CD8-positive, alpha-beta memory T cell (primary cell): ENCODE results near the gene EMC6. TPM values are rescaled to one million over a fixed set of nuclear protein-coding genes. Genes with fewer than 3 reads are reported as not detected.

Source experiments
- CTCF ChIA-PET: fragments of 350-600 bp; sonication (Branson Sonifier 250); formaldehyde crosslinking; loops from one replicate; lab custom pipeline; 2021; ENCODE audit warnings: antibody characterized with exemption; lab: Charles Lee
- POLR2A ChIA-PET: fragments of 350-600 bp; sonication (Branson Sonifier 250); formaldehyde crosslinking; loops from one replicate; lab custom pipeline; 2021; ENCODE audit warnings: antibody characterized with exemption; lab: Charles Lee
- DNase-seq, 5 donors: peaks; one replicate each; pipeline versions ENCODE4 v3.0.0 to v3.0.0-alpha.2; 2020 to 2022; ENCODE audit warnings: mixed read lengths in 1 of 5
- H3K27ac ChIP-seq: one replicate; pipeline ENCODE4 v1.7.0; 2013; ENCODE audit warnings: low read depth, mild to moderate bottlenecking, low read length, moderate library complexity
- H3K27me3 ChIP-seq: 2 replicates; pipeline ENCODE4 v1.7.0; 2013; ENCODE audit warnings: low read length, mild to moderate bottlenecking; ENCODE audit not compliant: insufficient read depth, poor library complexity, severe bottlenecking
- H3K36me3 ChIP-seq: 2 replicates; pipeline ENCODE4 v1.7.0; 2013; ENCODE audit warnings: mild to moderate bottlenecking, low read length, moderate library complexity; ENCODE audit not compliant: insufficient read depth
- H3K4me1 ChIP-seq: 2 replicates; pipeline ENCODE4 v1.7.0; 2013; ENCODE audit warnings: mild to moderate bottlenecking, low read length, moderate library complexity; ENCODE audit not compliant: insufficient read depth
- H3K4me3 ChIP-seq: 2 replicates; pipeline ENCODE4 v1.7.0; 2013; ENCODE audit warnings: mild to moderate bottlenecking, low read length
- H3K9me3 ChIP-seq: 2 replicates; pipeline ENCODE4 v1.7.0; 2013; ENCODE audit warnings: mild to moderate bottlenecking, low read length
- H3K27ac Mint-ChIP-seq, 8 donors: one replicate each; pipeline ENCODE4 v1.8.0; 2020 to 2021; ENCODE audit warnings: mixed read lengths in 8 of 8, mild to moderate bottlenecking in 6 of 8, inconsistent platforms in 3 of 8, moderate library complexity in 3 of 8
- H3K27me3 Mint-ChIP-seq, 2 donors: one replicate each; pipeline ENCODE4 v1.8.0; 2020 to 2021; ENCODE audit warnings: mixed read lengths in 2 of 2, mild to moderate bottlenecking in 1 of 2, moderate library complexity in 1 of 2
- H3K36me3 Mint-ChIP-seq, 3 donors: one replicate each; pipeline ENCODE4 v1.8.0; 2020 to 2021; ENCODE audit warnings: mixed read lengths in 3 of 3, inconsistent platforms in 1 of 3, mild to moderate bottlenecking in 1 of 3
- H3K4me1 Mint-ChIP-seq, 3 donors: one replicate each; pipeline ENCODE4 v1.8.0; 2020 to 2021; ENCODE audit warnings: mixed read lengths in 3 of 3, inconsistent platforms in 1 of 3, mild to moderate bottlenecking in 1 of 3
- H3K4me3 Mint-ChIP-seq, 7 donors: one replicate each; pipeline ENCODE4 v1.8.0; 2020 to 2021; ENCODE audit warnings: mixed read lengths in 7 of 7, mild to moderate bottlenecking in 6 of 7, moderate library complexity in 4 of 7, inconsistent platforms in 2 of 7
- H3K9me3 Mint-ChIP-seq, 5 donors: one replicate each; pipeline ENCODE4 v1.8.0; 2020 to 2022; ENCODE audit warnings: mixed read lengths in 5 of 5, mild to moderate bottlenecking in 3 of 5, moderate library complexity in 2 of 5, inconsistent platforms in 1 of 5
- polyA plus RNA-seq: library from polyadenylated mRNA; unstranded; fragments of 300-500 nt; fragmentation: Illumina TruSeq; gene quantifications from one replicate; pipeline ENCODE4 v1.2.3, GENCODE V29; 2021
- total RNA-seq, 2 experiments: library from RNA; stranded (reverse); gene quantifications; one replicate each; pipeline ENCODE4 v1.2.3, GENCODE V29; 2021

EMC6 gene
- total and polyA plus RNA-seq, 3 experiments from 2014 or later = 95.1 to 119 (median 103) TPM

DNA sequence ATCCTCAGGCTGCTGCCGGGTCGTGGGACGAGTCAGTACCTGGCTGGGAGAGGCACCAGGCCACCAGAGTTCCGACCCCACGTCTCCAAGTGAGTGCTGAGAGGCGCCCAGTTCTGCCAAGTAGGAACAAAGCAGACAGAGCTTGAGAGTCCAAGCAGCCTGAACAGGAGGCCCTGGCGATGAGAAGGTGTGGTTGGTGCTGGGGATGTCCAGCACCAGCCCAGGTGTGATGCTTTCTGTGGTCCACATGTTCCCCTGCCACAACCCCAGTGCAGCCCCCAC lies 11.1 kb upstream of the EMC6 start:
- H3K4me3 Mint-ChIP-seq = no peak overlapping the region
- ChIA-PET CTCF (no interaction called here), POLR2A (no interaction called here)
- Histone ChIP-seq H3K27me3 (no peaks in the 10 kb centered on the region), H3K4me1 (no peaks in the 10 kb centered on the region), H3K4me3 (no peak overlapping the region), H3K9me3 (no peaks in the 10 kb centered on the region), H3K27ac (no peak overlapping the region), H3K36me3 (no peaks in the 10 kb centered on the region)
- no peaks in the 10 kb centered on the region for H3K4me1 Mint-ChIP-seq
- no peaks in the 10 kb centered on the region for H3K27me3 Mint-ChIP-seq
- no peak for DNase-seq
- no peaks in the 10 kb centered on the region for H3K9me3 Mint-ChIP-seq
- no peak overlapping the region for H3K27ac Mint-ChIP-seq
- H3K36me3 Mint-ChIP-seq = peaks cover 0 to 3% (median 0%) of the 10 kb centered on the region in 3 donors

- ChIA-PET POLR2A (no interaction called here), CTCF (no interaction called here)
- no peak overlapping the region for H3K27ac Mint-ChIP-seq
- Histone ChIP-seq H3K4me1 (no peaks in the 10 kb centered on the region), H3K27ac (no peak overlapping the region), H3K36me3 (no peaks in the 10 kb centered on the region), H3K4me3 (no peak overlapping the region), H3K27me3 (no peaks in the 10 kb centered on the region), H3K9me3 (no peaks in the 10 kb centered on the region)
- H3K9me3 Mint-ChIP-seq = no peaks in the 10 kb centered on the region
- DNase-seq = no peak
- H3K4me1 Mint-ChIP-seq = no peaks in the 10 kb centered on the region
- peak overlapping the region in 1 of 7 donors; percentile 48 for H3K4me3 Mint-ChIP-seq
- H3K36me3 Mint-ChIP-seq = peaks cover 0 to 3% (median 0%) of the 10 kb centered on the region in 3 donors
- H3K27me3 Mint-ChIP-seq = no peaks in the 10 kb centered on the region
Observed at GRCh38 chr17:3657874-3658783, 10.5 kb upstream of the EMC6 start.

DNA sequence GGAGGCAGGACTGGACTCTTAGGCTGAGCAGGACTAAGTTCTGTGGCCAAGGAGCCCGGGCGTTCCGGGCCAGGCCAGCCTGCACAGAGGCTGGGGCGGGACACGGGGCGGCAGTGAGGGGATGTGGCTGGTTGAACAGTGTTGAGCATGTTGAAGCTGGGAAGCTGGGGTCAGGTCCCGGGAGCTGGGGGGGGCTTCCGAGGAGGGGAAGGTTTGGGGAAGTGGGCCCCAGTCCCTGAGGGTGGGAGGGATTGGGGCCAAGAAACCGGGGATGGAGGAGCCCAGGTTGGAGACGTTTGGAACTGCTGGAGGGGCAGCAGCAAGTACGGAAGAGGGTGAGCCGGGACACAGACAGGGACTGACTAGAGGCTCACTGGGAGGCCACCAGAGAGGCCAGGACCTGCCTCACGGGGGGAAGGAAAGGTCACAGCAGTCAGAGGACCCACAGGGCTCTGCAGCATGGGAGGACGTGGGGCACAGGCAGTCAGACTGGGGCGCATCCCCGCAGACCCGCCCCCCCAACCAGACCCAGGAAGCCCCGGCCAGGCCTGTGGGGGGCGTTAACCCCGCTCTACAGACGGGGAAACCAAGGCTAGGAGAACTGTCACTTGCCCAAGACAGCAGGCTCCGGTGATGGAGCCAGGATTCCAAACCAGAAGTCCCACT lies 9.7 kb upstream of the EMC6 start:
- H3K4me1 ChIP-seq = no peaks in the 10 kb centered on the region
- Mint-ChIP-seq H3K27ac (no peak overlapping the region), H3K27me3 (no peaks in the 10 kb centered on the region), H3K36me3 (peaks cover 0 to 3% (median 0%) of the 10 kb centered on the region in 3 donors), H3K4me3 (peak overlapping the region in 1 of 7 donors; percentile 48), H3K4me1 (no peaks in the 10 kb centered on the region), H3K9me3 (no peaks in the 10 kb centered on the region)
- H3K4me3 ChIP-seq = no peak overlapping the region
- H3K36me3 ChIP-seq = no peaks in the 10 kb centered on the region
- ChIA-PET POLR2A (no interaction called here), CTCF (no interaction called here)
- H3K27me3 ChIP-seq = no peaks in the 10 kb centered on the region
- no peak overlapping the region for H3K27ac ChIP-seq
- DNase-seq = no peak
- H3K9me3 ChIP-seq = no peaks in the 10 kb centered on the region

DNA sequence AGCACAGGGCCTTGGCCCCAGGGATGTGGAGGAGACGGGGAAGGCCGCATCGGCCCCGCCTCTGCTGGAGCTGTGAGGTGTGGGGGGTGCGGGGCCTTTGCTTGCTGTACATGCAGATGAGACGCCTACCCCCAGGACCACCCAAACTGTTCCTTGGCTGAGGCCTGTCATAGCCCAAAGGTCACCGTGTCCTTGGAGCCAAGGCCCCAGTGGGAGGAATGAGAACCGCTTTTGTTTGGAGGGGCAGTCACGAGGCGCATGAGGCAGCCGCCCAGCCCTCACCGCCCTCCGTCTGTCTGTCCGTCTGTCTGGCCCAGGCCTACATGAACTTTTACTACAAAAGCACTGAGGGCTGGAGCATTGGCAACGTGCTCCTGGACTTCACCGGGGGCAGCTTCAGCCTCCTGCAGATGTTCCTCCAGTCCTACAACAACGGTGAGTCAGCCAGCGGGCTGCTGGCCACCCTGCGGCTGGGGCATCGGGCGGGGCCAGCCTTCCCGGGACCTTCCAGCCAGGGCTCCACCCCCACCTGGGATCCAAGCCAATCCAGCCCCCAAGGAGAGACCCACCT lies 9.0 kb upstream of the EMC6 start:
- no peak for DNase-seq
- Mint-ChIP-seq H3K9me3 (no peaks in the 10 kb centered on the region), H3K36me3 (peaks cover 0 to 9% (median 0%) of the 10 kb centered on the region in 3 donors), H3K27ac (no peak overlapping the region), H3K27me3 (no peaks in the 10 kb centered on the region), H3K4me3 (no peak overlapping the region), H3K4me1 (no peaks in the 10 kb centered on the region)
- H3K9me3 ChIP-seq = no peaks in the 10 kb centered on the region
- no peaks in the 10 kb centered on the region for H3K4me1 ChIP-seq
- no peak overlapping the region for H3K27ac ChIP-seq
- no peaks in the 10 kb centered on the region for H3K36me3 ChIP-seq
- POLR2A ChIA-PET = no interaction called here
- CTCF ChIA-PET = no interaction called here
- no peaks in the 10 kb centered on the region for H3K27me3 ChIP-seq
- no peak overlapping the region for H3K4me3 ChIP-seq

- Mint-ChIP-seq H3K4me1 (no peaks in the 10 kb centered on the region), H3K27ac (no peak overlapping the region), H3K27me3 (no peaks in the 10 kb centered on the region), H3K9me3 (no peaks in the 10 kb centered on the region), H3K36me3 (peaks cover 0 to 10% (median 0%) of the 10 kb centered on the region in 3 donors), H3K4me3 (no peak overlapping the region)
- Histone ChIP-seq H3K4me3 (no peak overlapping the region), H3K9me3 (no peaks in the 10 kb centered on the region), H3K27ac (no peak overlapping the region), H3K4me1 (no peaks in the 10 kb centered on the region), H3K27me3 (no peaks in the 10 kb centered on the region), H3K36me3 (no peaks in the 10 kb centered on the region)
- no peak for DNase-seq
- ChIA-PET POLR2A (no interaction called here), CTCF (no interaction called here)
Observed at GRCh38 chr17:3660311-3660891, 8.2 kb upstream of the EMC6 start.

DNA sequence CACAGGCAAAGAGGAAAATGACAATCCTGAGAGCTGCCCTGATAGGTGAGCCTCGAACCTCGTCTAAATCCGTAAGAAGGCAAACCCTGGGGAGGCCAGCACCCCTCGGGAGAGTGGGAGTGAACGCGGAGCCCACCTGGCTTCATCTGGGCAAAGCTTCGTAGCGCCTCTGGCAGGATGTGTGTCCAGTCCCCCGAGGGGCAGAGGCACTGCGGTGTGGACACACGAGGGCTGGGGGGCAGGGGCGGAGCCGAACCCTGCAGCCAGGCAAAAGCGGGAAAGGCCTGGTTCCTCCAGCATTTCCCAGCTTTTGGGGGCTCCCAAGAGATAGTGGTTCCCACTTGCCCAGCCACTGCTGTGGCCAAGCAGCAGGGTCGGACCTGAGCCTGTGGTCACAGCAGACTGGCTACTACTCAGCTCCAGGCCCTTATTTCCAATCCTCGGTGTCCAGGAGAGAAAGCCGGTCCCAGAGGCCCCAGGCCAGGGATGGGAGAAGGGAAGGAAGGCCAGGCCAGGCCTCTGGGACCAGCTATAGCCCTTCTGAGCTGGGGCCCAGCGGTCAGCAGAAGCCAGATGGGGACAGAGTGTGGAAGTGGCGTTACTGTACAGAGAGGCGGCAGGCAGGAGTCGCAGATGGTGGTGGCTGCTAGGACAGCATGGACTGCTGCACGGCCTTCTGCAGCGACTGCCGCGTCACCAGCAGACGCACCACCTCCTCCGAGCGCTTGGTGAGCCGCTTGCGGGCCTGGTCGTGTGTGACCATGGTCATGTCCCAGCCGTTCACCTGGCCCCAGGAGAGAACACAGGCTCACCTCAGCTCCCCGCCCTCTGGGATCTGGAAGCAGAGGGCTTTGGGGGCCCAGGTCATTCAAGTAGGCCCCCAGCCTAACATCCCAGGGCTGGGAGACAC lies 5.3 kb upstream of the EMC6 start:
- H3K9me3 ChIP-seq = no peaks in the 10 kb centered on the region
- DNase-seq = no peak
- H3K4me1 ChIP-seq = peaks cover 7% of the 10 kb centered on the region
- peak overlapping the region in 1 of 8 donors; percentile 87 for H3K27ac Mint-ChIP-seq
- no peak overlapping the region for H3K4me3 Mint-ChIP-seq
- H3K36me3 Mint-ChIP-seq = peaks cover 0 to 8% (median 0%) of the 10 kb centered on the region in 3 donors
- CTCF ChIA-PET = no interaction called here
- no peak overlapping the region for H3K27ac ChIP-seq
- no peak overlapping the region for H3K4me3 ChIP-seq
- POLR2A ChIA-PET = no interaction called here
- H3K36me3 ChIP-seq = no peaks in the 10 kb centered on the region
- peaks cover 10 to 14% (median 10%) of the 10 kb centered on the region in 3 donors for H3K4me1 Mint-ChIP-seq
- no peaks in the 10 kb centered on the region for H3K27me3 ChIP-seq
- no peaks in the 10 kb centered on the region for H3K9me3 Mint-ChIP-seq
- H3K27me3 Mint-ChIP-seq = no peaks in the 10 kb centered on the region

DNA sequence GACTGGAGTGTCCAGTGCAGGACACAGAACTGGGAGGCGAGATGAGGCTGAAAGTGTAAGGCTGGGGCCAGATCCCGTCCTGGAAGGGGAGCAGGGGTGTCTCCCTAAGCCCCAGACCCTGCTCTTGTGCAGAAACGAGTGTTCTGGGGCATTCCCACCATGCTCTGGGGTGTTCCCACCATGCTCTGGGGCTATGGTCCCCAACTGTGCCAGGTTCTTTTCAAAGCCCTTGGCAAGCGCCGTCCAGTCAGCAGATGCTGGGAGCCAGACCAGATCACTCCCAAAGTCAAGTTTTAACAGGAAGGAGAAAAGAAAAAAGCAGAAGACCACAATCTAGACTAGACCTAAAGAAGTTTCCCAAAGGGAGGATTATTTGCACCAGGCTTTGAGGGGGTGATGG lies 2.8 kb upstream of the EMC6 start:
- H3K27ac Mint-ChIP-seq = peak overlapping the region in 2 of 8 donors; percentile 57 to 80
- Histone ChIP-seq H3K36me3 (no peaks in the 10 kb centered on the region), H3K4me1 (peaks cover 20% of the 10 kb centered on the region), H3K27ac (no peak overlapping the region), H3K27me3 (no peaks in the 10 kb centered on the region), H3K9me3 (no peaks in the 10 kb centered on the region), H3K4me3 (no peak overlapping the region)
- no peaks in the 10 kb centered on the region for H3K9me3 Mint-ChIP-seq
- ChIA-PET POLR2A (interaction anchor here (0.6 kb wide), 1 partner anchor 218 kb away, joined by 5 read pairs; no protein-coding TSS in a partner anchor), CTCF (interaction anchor here (0.7 kb wide), 1 partner anchor 109 kb away, joined by 3 read pairs; no protein-coding TSS in a partner anchor)
- H3K27me3 Mint-ChIP-seq = no peaks in the 10 kb centered on the region
- H3K4me3 Mint-ChIP-seq = peak overlapping the region; percentile 24 to 80 (median 65)
- peaks cover 0 to 17% (median 0%) of the 10 kb centered on the region in 3 donors for H3K36me3 Mint-ChIP-seq
- H3K4me1 Mint-ChIP-seq = peaks cover 19 to 28% (median 21%) of the 10 kb centered on the region in 3 donors
- no peak for DNase-seq
